ENCODE data around the gene TNRC6C.

The TNRC6C gene

GRCh38 chr17:78092794-78093324 is 134.4 kb downstream of the TNRC6C start:
- DNase-seq, result no peak

DNA sequence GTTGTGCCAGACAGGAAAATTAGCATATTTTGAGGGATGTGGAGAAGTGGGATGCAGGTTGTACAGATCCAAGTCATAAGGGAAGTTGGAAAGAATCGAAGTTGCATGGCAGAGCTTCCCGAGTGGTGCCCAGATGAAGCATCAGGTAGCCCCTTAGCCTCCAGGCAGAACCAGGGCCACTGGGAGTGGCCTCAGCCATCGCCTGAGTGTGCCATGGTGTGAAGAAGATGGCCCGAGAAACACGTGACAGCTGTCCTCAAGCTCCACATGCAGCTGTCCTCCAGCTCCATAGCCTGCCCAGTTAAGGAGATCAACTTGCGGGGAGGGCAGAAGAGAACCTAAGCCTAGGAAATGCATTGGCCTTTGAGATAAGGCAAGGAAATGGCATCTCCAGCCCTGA is 136.5 kb downstream of the TNRC6C start:
- no peak for DNase-seq

GRCh38 chr17:78096093-78096492 is 137.6 kb downstream of the TNRC6C start:
- DNase-seq, result no peak

- DNase-seq, result no peak
Observed at GRCh38 chr17:78101112-78101511, 142.6 kb downstream of the TNRC6C start.

DNA sequence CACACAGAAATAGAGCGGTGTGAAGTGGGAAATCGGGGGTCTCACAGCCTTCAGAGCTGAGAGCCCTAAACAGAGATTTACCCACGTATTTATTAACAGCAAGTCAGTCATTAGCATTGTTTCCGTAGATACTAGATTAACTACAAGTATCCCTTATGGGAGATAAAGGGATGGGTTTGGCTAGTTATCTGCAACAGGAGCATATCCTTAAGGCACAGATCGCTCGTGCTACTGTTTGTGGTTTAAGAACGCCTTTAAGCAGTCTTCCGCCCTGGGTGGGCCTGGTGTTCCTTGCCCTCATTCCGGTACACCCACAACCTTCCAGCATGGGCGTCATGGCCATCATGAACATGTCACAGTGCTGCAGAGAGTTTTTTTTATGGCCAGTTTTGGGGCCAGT is 143.0 kb downstream of the TNRC6C start:
- no peak for DNase-seq

DNA sequence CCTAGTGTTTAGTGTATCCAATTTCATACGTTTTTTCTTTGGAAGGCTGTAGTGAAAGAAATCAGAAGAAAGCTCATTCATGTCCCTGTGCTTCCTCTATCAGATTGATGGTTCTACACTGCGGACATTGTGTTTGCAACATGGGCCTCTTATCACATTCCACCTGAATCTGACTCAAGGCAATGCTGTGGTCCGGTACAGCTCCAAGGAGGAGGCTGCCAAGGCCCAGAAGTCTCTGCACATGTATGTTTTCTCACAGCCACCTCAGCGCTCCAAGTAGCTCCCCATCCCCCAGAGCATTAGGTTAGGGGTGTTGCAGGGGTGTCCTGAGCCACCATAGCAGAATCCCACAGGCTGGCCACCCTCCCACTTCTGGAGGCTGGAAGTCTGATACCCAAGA is 144.8 kb downstream of the TNRC6C start:
- no peak for DNase-seq

DNA sequence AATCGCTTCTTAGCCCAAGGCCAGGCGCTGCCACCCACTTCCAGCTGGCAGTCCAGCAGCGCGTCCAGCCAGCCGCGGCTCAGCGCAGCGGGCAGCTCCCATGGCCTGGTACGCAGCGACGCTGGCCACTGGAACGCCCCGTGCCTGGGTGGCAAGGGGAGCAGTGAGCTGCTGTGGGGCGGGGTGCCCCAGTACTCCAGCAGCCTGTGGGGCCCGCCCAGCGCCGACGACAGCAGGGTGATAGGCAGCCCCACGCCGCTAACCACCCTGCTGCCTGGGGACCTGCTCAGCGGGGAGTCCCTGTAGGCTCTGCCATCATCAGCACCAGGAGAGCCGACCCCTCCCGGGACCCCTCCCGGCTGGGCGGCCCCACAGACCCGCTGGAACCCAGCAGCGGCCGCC is 146.0 kb downstream of the TNRC6C start:
- DNase-seq, result no peak

DNA sequence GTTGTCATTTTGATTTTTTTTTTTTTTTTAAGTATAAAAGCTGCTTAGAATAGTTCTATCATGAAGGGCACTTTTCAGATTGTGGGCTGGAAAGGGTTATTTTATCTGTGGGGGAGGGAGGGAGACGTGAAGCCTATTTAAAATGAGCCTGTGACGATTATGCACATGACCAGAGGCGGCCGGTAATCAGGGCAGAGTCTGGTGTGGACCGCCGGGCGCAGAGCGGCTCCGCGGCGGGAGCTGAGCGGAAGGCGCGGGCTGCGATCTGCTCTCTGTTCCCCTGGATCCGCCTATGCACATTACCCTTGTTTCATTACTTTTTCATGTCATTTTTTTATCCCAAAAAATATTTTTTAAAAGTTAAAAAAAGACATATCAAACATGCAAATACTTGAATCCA is 146.6 kb downstream of the TNRC6C start:
- no peak for DNase-seq

DNA sequence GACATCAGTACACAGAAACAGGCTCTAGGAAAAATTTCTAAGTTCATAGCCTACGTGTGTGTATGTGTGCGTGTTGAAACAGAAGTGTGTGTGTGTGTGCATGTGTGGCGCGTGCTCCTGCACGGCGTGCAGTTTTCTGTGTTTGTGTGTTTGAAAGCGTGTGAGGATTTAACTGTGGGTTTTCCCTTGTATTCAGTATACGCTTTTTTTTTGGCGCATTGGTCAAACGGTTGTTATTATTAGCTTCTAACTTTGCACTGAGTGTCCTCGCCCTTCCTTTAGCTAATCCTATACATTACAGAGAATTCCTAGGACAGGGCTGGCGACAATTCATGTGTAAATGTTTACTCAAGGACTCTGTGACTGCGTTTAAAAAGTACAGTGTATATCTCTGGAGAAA is 147.0 kb downstream of the TNRC6C start:
- no peak for DNase-seq

- DNase-seq, result no peak
Observed at GRCh38 chr17:78106211-78106610, 147.7 kb downstream of the TNRC6C start.

- DNase-seq, result no peak
Observed at GRCh38 chr17:78107457-78107856, 149.0 kb downstream of the TNRC6C start.

- no peak for DNase-seq
Observed at GRCh38 chr17:78107976-78108725, 149.6 kb downstream of the TNRC6C start.

DNA sequence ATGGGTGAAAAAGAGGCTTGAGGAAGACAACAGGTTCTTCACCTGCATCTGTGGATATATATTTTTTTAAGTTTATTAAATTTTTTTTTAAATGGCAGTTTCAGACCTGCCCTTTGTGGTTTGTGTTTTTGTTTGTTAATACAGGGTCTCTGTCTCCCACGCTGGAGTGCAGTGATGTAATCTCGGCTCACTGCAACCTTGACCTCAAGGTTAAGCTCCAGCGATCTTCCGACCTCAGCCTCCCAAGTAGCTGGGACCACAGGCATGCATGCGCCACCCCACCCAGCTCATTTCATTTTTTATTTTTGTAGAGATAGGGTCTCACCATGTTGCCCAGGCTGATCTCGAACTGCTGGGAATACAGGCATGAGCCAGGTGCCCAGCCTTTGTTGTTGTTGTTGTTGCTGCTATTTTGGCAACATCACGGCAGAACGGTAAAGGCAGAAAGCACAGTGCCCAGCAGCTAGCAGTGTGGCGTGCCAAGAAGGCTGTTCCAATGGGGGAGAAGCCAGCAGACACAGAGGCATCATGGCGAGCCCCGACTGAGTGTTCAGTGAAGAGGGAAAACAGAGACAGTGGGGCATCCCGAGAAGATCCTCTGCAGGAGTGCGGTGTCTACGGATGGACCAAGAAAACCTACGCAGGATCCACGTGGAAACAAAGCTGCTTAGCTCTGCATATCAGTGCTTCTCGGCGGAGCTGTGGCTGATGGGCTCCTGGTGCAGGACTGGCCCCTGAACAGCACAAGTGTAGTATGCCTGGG is 150.4 kb downstream of the TNRC6C start:
- DNase-seq, result peak in 1 of 2 donors; percentile 34

- no peak for DNase-seq
Observed at GRCh38 chr17:78109489-78109761, 150.9 kb downstream of the TNRC6C start.

GRCh38 chr17:78110363-78111015 is 152.0 kb downstream of the TNRC6C start:
- DNase-seq, result no peak

GRCh38 chr17:78111016-78111726 is 152.7 kb downstream of the TNRC6C start:
- no peak for DNase-seq

DNA sequence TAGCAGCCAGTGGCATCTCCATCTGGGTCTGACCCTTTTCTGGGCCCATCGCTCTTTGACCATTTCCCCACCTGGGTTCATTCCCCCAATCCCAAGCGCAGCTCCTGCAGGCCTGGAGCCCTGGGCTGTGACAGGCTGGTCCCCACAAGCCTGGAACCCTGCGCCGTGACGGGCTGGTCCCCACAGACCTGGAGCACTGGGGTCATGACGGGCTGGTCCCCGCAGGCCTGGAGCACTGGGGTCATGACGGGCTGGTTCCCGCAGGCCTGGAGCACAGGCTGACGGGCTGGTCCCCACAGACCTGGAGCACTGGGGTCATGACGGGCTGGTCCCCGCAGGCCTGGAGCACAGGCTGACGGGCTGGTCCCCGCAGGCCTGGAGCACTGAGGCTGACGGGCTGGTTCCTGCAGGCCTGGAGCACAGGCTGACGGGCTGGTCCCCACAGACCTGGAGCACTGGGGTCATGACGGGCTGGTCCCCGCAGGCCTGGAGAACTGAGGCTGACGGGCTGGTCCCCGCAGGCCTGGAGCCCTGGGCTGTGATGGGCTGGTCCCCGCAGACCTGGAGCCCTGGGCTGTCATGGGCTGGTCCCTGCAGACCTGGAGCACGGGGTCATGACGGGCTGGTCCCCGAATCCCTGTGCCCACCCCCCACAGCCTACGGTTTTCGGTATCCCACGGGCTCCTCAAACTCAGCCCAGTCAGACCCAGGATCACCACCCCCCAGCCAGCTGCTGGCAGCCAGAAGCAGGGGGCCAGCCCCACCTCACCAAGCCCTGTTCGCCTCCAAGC is 153.4 kb downstream of the TNRC6C start:
- no peak for DNase-seq

DNA sequence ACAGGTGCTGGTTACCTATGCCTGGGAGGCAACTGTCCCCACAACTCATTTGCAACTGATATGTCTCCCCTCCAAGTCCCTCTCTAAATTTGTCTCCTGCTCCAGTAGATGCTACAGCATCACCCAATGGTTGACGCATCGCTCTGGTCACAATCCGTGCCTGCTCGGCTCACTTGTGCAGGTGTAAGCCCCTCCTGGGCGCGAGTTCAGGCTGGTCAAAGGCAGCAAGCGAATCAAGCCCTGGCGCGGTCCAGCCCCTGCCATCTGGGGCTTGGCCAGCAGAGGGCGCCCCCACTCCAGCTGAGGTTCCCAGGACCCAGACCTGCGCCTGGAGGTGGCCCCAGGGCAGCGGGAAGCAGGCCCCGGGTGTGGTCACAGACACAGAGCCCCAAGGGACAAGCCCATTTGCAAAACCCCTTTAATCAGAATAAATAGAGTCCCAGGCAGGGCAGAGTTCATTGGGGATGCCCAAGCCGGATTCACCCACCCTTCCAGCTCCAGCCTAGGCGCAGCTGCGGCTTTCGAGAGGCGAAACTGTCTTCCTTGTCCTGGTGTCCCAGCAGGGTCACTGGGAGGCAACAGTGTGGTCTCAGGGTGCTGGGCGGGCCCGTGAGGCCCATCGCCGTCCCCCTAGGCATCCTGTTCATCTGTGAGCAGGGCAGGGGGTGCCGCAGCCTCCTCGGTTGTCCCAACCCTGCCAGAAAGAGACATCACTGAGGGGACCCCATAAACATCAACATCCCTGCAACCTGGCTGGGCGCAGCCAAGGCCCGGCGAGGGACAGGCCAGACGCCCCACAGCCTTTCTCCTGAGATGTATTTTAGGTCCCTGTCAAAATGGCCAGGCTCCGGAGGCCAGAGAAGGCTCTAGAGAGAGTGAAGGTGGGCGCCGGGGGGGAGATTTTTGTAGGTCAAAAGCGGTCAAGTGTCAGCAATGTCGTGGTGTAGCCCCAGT is 154.3 kb downstream of the TNRC6C start:
- peak in 1 of 2 donors; percentile 76 for DNase-seq

DNA sequence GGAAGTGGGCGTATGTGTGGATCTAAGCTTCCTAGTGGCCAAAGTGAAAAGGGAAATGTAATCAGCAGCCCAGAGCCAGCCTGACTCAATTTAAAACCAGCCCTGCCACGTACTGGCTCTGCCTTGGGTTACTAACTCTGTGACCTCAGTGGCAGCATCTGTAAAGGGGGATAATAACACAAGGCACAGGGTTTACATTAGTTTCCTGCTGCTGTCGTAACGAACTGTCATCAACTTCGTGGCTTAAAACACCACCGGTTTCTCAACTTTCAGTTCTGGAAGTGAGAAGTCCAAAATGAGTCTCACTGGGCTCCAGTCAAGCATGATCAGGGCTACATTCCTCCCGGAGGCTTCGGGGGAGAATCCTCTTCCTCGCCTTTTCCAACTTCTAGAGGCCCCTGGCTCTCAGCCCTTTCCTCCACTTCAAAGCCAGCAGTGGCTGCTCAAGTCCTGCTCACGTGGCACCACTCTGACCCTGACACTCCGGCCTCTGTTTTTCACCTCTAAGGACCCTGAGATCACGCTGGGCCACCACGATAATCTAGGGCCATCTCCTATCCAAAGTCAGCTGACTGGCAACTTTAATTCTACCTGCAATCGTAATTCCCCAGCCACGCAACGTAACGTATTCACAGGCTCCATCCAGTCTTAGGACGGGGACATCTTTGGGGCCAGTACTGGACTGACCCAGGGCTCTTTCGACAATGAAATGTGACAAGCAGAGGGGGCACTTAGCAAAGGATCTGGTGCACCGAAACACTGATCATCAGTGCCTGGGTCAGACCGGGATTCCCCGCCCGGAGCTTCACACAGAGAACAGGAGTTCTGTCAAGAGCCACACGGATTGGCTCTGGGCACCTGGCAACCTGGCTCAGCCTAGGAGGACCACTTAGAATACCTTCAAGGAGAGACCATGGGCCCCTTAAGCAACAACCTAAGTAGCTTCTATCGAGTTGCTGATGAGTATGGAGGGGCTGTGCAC is 155.6 kb downstream of the TNRC6C start:
- no peak for DNase-seq
